Urothelium cell line (cell line): ENCODE measurements around the gene MEIS3.
"Not testable (repeated sequence)": the region's sequence is repeated elsewhere in the genome, so short reads cannot be mapped to it uniquely, and the experiment has no call there.

Experiments used
- DNase-seq: peaks from one replicate; pipeline ENCODE4 v3.0.0; 2011; ENCODE audit warnings: low spot score, mixed read lengths
- FAIRE-seq: peaks from 2 replicates; lab custom pipeline; 2011; peaks lifted over from hg19 to GRCh38; lab: Jason Lieb, UNC

MEIS3 gene

GRCh38 chr19:47417746-47418691 lies 1.3 kb downstream of the MEIS3 start:
- no peak for DNase-seq
- FAIRE-seq = peak; percentile 96

DNA sequence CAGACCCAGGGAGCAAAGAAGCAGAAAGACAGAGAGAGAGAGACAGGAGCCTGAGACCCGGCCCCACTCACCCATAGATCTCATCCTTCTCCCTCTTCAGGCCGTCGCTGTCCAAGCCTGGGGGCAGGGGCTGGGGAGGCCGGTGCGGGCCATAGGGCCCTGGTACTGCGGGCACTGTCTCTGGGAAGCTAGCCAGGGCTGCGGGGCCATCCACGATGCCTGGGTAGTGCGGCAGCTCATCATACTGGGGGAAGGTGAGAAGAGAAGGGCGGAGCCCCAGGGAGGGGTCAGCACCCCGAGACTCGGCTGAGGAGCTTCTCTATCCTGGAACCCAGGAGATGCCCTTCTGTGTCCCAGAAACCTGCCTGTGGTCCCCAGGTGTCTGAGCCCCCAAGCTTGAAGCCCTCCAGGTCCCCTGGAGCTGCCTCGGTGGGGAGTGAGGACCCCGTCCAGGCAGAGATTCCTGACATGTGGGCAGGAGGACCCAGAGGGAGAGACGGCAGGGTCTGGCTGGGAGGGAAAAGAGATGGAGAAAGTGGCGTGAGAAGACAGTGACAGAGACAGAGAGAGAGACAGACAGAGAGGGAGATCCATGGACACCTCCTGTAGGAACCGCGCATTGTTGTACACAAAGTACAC lies 2.1 kb downstream of the MEIS3 start:
- DNase-seq = no peak
- FAIRE-seq = no peak

DNA sequence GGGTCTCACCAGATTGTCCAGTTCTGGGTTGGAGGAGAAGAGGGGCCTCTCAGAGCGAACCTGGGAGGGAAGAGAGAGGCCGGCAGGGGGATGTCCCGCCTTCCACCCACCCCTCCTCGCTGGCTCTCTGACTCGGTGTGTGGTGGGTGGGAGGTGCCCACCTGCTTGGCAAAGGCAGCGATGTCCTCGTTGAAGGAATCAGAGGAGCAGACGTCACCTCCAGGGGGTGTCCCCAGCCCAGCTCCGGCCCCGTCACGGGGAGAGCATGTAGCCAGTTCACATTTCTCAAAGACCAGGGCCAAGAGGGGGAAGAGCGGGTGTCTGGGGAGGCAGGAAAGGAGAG lies 2.7 kb downstream of the MEIS3 start:
- DNase-seq = no peak
- FAIRE-seq = no peak

- FAIRE-seq (no peak), DNase-seq (no peak)
These were observed 3.2 kb downstream of the MEIS3 start for GRCh38 chr19:47415953-47416642.

- DNase-seq = no peak
- peak; percentile 91 for FAIRE-seq
These were observed 4.9 kb downstream of the MEIS3 start for GRCh38 chr19:47414469-47414868.

DNA sequence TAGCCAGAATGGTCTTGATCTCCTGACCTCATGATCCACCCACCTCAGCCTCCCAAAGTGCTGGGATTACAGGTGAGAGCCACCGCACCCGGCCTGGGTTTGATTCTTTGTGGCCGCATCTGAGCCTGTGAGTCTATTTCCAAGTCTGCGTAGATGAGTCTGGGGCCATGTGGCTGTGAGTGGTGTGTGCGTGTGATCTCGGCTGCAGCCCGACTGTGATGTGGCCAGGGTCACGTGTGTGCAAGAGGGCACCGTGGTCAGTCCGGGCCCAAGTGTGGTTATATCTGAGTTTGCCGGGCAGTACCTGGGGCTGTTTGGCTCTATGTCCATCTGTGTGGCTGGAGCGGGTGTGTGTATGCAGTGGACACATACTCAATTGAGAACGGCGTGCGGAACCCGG lies 5.4 kb downstream of the MEIS3 start:
- FAIRE-seq (no peak), DNase-seq (no peak)

DNA sequence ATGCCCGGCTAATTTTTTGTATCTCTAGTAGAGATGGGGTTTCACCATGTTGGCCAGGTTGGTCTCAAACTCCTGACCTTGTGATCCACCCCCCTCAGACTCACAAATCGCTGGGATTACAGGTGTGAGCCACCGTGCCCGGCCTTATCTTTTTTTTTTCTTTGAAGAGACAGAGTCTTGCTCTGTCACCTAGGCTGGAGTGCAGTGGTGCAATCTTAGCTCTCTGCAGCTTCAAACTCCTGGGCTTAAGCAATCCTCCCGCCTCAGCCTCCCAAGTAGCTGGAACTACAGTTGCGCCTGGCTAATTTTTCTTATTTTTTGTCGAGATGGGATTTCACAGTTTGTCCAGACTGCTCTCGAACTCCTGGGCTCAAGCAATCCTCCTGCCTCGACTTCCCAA lies 7.6 kb downstream of the MEIS3 start:
- not testable (repeated sequence) for FAIRE-seq, DNase-seq

DNA sequence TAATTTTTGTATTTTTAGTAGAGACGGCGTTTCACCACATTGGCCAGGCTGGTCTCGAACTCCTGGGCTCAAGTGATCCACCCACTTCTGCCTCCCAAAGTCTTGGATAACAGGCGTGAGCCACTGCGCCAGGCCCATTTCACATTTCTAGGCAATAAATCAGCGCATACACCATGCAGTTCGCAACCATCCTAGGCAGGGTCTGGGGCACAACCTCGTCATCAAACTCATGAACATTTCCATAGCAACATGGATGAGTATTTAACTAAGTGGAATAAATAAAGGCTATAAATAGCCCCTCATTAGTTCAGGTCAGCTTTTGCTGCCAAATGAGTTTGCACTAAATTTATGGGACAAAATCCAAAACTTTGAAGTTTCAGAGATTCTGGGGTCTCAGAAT lies 8.2 kb downstream of the MEIS3 start:
- no peak for FAIRE-seq
- DNase-seq = no peak

- FAIRE-seq = no peak
- DNase-seq = no peak
These were observed 11.0 kb downstream of the MEIS3 start for GRCh38 chr19:47408156-47408938.

DNA sequence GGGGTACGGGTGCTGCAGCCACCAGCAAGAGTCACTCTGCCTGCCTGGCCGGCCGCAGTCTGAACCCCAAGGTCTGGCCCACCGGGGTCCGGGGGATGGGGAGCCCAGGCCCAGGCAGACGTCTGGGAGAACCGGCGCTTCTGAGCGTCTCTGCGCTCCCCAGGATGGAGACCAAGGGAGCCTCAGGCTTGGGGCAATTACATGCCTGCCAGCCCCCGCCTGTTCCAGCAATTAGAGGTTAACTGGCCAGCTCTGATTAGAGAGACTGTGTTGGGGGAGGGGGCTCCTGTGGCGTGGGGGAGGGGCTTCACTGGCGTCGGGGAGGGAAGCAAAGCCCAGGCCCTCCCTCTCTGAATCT lies 11.9 kb downstream of the MEIS3 start:
- DNase-seq (no peak), FAIRE-seq (no peak)

DNA sequence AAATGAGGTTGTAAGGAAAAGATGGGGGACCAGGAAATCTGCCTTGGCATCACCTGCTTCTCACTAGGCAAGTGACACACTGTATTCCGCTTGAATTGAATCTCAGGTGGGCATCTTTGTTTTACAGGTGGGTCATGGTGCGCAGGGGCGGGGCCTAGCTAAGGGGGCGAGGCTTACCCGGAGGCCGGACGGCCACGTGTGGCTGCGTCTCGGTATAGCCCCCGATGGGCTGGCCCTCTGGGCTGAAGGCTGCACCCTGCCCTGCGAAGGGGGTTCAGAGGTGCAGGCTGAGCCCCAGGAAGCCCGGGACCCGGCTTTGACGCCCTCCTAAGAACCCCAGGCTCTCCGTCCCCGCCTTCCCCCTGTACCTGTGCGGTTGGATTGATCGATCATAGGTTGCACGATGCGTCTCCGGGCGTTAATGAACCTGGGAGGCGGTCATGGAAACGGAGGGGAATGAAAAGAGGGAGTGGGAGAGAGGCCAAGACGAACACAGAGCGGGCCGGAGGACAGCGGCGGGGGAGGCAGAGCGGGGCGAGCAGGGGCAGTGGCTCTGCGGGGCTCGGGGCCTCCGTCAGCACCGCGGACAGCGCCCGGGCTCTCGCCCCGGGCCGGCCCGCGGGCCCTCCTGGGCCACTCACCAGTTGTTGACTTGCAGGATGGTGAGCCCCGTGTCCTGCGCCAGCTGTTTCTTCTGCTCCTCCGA lies 12.5 kb downstream of the MEIS3 start:
- DNase-seq (no peak), FAIRE-seq (no peak)

GRCh38 chr19:47405854-47406417 lies 13.4 kb downstream of the MEIS3 start:
- FAIRE-seq (peak; percentile 44), DNase-seq (no peak)

DNA sequence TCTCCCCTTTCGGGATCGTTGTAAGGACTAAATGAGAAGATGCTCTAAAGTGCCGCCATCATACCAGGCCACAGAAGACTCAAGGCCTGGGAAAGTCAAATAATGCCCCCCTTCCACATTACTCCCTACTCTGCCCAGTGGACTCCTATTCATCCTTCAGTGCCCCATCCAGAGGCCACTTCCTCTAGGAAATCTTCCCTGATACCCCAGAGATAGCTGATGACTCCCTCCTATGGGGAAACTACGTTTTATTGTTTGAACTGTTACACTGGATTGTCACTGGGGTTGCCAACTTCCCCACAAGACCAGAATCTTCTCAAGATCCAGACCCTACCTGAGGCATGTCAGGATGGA lies 14.2 kb downstream of the MEIS3 start:
- DNase-seq (no peak), FAIRE-seq (no peak)

- DNase-seq = no peak
- no peak for FAIRE-seq
These were observed 14.8 kb downstream of the MEIS3 start for GRCh38 chr19:47404334-47405196.

GRCh38 chr19:47402504-47402903 lies 16.8 kb downstream of the MEIS3 start:
- DNase-seq (no peak), FAIRE-seq (no peak)

- DNase-seq = no peak
- FAIRE-seq = no peak
These were observed 20.4 kb downstream of the MEIS3 start for GRCh38 chr19:47398707-47399597.

DNA sequence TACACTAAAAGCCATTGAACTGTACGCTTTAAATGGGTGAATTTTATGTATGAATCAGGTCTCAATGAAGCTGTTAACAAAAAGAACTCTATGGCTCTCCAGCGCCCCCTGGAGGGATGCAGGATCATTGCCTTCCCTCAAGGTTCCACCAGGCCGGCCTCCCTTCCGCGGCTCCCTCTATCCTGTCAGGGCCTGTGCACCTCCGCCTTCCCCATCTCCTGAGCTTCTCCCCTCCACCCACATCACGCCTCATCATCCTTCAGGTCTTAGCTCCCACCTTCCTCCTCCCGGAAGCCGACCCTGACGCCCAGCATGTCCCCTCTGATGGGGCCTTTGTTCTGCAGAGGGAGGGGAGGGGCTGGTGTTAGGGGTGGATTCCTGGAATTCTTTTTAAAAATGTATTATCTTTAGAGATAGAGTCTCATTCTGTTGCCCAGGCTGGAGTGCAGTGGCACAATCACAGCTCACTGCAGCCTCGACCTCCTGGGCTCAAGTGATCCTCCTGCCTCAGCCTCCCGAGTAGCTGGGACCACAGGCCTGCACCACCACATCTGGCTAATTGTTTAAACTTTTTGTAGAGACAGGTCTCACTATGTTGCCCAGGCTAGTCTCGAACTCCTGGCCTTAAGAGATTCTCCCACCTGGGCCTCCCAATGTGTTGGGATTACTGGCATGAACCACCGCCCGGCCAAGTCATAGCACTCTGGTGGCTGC lies 27.7 kb downstream of the MEIS3 start:
- no peak for FAIRE-seq
- peak; percentile 77 for DNase-seq
